Measurements from ENCODE around the gene INO80D. TPM values are rescaled to one million over a fixed set of nuclear protein-coding genes. Genes with fewer than 3 reads are reported as not detected.

The INO80D gene
- total and polyA plus RNA-seq, 2 of the 13 experiments (the other 11 are each of a cell fraction or from before 2014, with no cell fraction given): 7.6 to 7.9 TPM

DNA sequence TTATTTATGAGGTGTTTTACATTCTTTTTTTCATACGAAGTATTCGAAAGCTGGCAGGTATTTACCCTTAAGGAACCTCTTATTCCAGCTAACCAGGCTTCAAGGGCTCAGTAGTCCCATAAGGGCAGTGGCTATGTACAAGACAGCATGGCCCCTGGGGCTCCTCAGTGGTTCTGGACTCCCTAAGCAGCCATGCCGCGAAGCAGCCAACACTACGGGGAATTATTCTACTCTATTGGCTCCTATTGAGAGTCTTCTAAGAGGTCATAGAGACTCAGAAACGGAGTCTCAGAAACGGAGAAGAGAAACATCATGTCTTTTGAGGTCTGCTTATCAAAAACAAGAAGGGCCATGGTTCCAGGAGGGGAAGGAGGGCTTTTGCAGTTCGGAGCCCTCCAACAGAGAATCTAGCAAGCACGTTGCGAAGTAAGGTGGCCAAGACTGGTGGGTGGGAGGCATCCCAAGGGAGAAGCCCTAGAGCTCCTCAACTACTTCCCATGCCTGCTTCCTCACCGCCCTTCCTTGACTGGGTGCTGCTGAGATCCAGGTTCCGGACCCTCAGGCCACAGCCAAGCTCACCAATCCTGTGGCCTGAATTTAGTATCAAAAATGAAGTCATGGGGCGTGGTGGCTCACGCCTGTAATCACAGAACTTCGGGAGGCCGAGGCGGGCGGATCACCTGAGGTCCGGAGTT is 109.7 kb downstream of the INO80D start (continued):
- TF ChIP-seq, protein P1, sequence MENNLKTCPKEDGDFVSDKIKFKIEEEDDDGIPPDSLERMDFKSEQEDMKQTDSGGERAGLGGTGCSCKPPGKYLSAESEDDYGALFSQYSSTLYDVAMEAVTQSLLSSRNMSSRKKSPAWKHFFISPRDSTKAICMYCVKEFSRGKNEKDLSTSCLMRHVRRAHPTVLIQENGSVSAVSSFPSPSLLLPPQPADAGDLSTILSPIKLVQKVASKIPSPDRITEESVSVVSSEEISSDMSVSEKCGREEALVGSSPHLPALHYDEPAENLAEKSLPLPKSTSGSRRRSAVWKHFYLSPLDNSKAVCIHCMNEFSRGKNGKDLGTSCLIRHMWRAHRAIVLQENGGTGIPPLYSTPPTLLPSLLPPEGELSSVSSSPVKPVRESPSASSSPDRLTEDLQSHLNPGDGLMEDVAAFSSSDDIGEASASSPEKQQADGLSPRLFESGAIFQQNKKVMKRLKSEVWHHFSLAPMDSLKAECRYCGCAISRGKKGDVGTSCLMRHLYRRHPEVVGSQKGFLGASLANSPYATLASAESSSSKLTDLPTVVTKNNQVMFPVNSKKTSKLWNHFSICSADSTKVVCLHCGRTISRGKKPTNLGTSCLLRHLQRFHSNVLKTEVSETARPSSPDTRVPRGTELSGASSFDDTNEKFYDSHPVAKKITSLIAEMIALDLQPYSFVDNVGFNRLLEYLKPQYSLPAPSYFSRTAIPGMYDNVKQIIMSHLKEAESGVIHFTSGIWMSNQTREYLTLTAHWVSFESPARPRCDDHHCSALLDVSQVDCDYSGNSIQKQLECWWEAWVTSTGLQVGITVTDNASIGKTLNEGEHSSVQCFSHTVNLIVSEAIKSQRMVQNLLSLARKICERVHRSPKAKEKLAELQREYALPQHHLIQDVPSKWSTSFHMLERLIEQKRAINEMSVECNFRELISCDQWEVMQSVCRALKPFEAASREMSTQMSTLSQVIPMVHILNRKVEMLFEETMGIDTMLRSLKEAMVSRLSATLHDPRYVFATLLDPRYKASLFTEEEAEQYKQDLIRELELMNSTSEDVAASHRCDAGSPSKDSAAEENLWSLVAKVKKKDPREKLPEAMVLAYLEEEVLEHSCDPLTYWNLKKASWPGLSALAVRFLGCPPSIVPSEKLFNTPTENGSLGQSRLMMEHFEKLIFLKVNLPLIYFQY (CRISPR knock-in tag; IDR thresholded peaks at IDR 0.05; ENCODE audit: borderline replicate concordance): no peak
- TF ChIP-seq ZNF263 (CRISPR knock-in tag; IDR thresholded peaks at IDR 0.05) (0 out of 2 replicates have a peak, but pooled peaks have one; percentile 25), SRY (CRISPR knock-in tag; IDR thresholded peaks at IDR 0.05) (no peak), MEF2D (CRISPR knock-in tag; IDR thresholded peaks at IDR 0.05) (0 out of 2 replicates have a peak, but pooled peaks have one; percentile 16), BRCA1 (CRISPR knock-in tag; IDR thresholded peaks at IDR 0.05) (no peak), RXRB (CRISPR knock-in tag; IDR thresholded peaks at IDR 0.05; ENCODE audit: borderline replicate concordance) (no peak), RAD21 (CRISPR knock-in tag; IDR thresholded peaks at IDR 0.05) (no peak), EED (CRISPR knock-in tag; IDR thresholded peaks at IDR 0.05) (0 out of 2 replicates have a peak, but pooled peaks have one; percentile 38), ZSCAN30 (CRISPR knock-in tag; IDR thresholded peaks at IDR 0.05) (no peak), ZNF296 (CRISPR knock-in tag; conservative IDR thresholded peaks at IDR 0.05) (no peak), ZSCAN20 (CRISPR knock-in tag; IDR thresholded peaks at IDR 0.05; ENCODE audit: borderline replicate concordance) (0 out of 2 replicates have a peak, but pooled peaks have one; percentile 33), ZFP90 (CRISPR knock-in tag; IDR thresholded peaks at IDR 0.05; ENCODE audit: borderline replicate concordance) (0 out of 2 replicates have a peak, but pooled peaks have one; percentile 56), HNF4G (IDR thresholded peaks at IDR 0.05; ENCODE audit: borderline replicate concordance, low read depth, low read length) (no peak), HNF4G (CRISPR knock-in tag; IDR thresholded peaks at IDR 0.05; ENCODE audit: borderline replicate concordance, low read depth) (0 out of 2 replicates have a peak, but pooled peaks have one; percentile 20), GLI4 (CRISPR knock-in tag; IDR thresholded peaks at IDR 0.05; ENCODE audit: borderline replicate concordance) (no peak), ZNF619 (CRISPR knock-in tag; IDR thresholded peaks at IDR 0.05) (0 out of 2 replicates have a peak, but pooled peaks have one; percentile 48), SUZ12 (IDR thresholded peaks at IDR 0.05; ENCODE audit: low read depth, low read length) (no peak), MYC (CRISPR knock-in tag; IDR thresholded peaks at IDR 0.05; ENCODE audit: borderline replicate concordance) (0 out of 2 replicates have a peak, but pooled peaks have one; percentile 19)
- TF ChIP-seq, protein P2, sequence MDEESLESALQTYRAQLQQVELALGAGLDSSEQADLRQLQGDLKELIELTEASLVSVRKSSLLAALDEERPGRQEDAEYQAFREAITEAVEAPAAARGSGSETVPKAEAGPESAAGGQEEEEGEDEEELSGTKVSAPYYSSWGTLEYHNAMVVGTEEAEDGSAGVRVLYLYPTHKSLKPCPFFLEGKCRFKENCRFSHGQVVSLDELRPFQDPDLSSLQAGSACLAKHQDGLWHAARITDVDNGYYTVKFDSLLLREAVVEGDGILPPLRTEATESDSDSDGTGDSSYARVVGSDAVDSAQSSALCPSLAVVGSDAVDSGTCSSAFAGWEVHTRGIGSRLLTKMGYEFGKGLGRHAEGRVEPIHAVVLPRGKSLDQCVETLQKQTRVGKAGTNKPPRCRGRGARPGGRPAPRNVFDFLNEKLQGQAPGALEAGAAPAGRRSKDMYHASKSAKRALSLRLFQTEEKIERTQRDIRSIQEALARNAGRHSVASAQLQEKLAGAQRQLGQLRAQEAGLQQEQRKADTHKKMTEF (CRISPR knock-in tag; IDR thresholded peaks at IDR 0.05): no peak
- TF ChIP-seq, protein P3, sequence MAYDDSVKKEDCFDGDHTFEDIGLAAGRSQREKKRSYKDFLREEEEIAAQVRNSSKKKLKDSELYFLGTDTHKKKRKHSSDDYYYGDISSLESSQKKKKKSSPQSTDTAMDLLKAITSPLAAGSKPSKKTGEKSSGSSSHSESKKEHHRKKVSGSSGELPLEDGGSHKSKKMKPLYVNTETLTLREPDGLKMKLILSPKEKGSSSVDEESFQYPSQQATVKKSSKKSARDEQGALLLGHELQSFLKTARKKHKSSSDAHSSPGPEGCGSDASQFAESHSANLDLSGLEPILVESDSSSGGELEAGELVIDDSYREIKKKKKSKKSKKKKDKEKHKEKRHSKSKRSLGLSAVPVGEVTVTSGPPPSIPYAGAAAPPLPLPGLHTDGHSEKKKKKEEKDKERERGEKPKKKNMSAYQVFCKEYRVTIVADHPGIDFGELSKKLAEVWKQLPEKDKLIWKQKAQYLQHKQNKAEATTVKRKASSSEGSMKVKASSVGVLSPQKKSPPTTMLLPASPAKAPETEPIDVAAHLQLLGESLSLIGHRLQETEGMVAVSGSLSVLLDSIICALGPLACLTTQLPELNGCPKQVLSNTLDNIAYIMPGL (CRISPR knock-in tag; IDR thresholded peaks at IDR 0.05; ENCODE audit: borderline replicate concordance in 1 of 2, low read depth in 1 of 2): 0 out of 4 replicates have a peak, but pooled peaks of 1 of the 2 experiments have one; percentile 17
- TF ChIP-seq, protein P4, sequence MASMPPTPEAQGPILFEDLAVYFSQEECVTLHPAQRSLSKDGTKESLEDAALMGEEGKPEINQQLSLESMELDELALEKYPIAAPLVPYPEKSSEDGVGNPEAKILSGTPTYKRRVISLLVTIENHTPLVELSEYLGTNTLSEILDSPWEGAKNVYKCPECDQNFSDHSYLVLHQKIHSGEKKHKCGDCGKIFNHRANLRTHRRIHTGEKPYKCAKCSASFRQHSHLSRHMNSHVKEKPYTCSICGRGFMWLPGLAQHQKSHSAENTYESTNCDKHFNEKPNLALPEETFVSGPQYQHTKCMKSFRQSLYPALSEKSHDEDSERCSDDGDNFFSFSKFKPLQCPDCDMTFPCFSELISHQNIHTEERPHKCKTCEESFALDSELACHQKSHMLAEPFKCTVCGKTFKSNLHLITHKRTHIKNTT (CRISPR knock-in tag; IDR thresholded peaks at IDR 0.05): no peak

Data from HepG2 (cell line).